Measurements from ENCODE around the gene PCK1.

The PCK1 gene

DNA sequence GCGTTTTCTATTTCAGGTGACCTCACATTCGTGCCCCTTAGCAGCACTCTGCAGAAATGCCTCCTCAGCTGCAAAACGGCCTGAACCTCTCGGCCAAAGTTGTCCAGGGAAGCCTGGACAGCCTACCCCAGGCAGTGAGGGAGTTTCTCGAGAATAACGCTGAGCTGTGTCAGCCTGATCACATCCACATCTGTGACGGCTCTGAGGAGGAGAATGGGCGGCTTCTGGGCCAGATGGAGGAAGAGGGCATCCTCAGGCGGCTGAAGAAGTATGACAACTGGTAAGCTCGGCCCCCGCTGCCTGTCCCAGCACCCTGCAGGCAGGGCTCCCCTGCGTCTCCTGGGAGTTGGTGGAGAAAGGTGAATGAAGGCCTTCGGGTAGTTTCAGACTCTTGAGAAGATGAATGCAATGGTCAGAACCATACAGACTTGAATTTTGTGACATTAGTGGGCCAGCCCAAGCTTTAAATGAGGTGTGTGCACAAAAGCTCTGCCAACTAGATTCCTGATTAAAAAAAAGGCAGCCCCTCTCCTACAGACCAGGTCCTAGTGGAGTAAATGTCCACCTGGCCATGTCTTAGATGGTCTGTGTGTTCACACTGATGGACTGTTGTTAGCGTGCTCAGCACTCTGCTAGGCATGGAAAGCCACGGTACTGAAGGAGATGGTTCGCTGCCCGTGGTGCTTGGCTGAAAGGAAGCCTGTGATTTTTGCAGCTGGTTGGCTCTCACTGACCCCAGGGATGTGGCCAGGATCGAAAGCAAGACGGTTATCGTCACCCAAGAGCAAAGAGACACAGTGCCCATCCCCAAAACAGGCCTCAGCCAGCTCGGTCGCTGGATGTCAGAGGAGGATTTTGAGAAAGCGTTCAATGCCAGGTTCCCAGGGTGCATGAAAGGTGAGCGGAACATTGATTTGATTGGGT is 708 bp downstream of the PCK1 start:
- no peak for DNase-seq (ENCODE audit: low read depth)

DNA sequence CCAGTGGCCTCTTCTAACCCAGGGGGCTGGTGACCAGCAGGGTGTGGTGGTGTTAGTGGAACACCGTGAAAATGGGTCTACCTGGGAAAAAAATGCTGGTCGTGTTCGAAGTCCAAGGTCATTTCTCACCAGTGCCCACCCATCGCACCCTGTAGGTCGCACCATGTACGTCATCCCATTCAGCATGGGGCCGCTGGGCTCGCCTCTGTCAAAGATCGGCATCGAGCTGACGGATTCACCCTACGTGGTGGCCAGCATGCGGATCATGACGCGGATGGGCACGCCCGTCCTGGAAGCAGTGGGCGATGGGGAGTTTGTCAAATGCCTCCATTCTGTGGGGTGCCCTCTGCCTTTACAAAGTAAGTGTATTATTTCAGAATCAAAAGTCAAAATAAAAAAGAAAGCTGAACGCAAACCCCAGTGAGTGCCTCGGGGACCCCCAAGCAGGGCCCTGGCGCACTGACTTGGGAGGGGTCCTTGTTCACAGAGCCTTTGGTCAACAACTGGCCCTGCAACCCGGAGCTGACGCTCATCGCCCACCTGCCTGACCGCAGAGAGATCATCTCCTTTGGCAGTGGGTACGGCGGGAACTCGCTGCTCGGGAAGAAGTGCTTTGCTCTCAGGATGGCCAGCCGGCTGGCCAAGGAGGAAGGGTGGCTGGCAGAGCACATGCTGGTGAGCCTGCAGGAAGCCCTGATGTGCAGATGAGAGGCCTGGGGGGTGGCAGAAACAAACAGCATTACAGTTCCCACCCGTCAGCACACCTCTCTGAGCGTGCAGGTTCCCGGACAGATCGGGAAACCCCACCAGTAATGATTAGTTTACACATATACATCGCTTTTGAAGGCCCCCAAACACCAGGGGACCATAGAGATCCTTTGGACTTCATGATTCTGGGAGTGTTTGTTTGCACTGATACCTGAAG is 1.9 kb downstream of the PCK1 start:
- no peak for DNase-seq (ENCODE audit: low read depth)

GRCh38 chr20:57563522-57563921 is 2.6 kb downstream of the PCK1 start:
- no peak for DNase-seq (ENCODE audit: low read depth)

DNA sequence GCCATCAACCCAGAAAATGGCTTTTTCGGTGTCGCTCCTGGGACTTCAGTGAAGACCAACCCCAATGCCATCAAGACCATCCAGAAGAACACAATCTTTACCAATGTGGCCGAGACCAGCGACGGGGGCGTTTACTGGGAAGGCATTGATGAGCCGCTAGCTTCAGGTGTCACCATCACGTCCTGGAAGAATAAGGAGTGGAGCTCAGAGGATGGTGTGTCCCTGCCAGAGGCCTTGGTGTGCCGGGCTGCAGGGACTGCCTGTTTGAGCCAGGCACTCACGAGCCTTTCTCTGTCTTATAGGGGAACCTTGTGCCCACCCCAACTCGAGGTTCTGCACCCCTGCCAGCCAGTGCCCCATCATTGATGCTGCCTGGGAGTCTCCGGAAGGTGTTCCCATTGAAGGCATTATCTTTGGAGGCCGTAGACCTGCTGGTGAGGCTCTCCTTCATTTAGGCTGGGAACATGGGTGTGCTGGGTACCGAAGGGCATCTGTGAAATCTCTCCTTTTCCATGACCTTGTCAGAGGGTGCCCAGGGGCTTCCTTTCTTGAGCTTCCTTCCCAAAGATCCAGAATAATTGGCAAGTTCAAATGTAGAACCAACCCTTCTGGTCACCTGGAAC is 3.4 kb downstream of the PCK1 start:
- no peak for DNase-seq (ENCODE audit: low read depth)

DNA sequence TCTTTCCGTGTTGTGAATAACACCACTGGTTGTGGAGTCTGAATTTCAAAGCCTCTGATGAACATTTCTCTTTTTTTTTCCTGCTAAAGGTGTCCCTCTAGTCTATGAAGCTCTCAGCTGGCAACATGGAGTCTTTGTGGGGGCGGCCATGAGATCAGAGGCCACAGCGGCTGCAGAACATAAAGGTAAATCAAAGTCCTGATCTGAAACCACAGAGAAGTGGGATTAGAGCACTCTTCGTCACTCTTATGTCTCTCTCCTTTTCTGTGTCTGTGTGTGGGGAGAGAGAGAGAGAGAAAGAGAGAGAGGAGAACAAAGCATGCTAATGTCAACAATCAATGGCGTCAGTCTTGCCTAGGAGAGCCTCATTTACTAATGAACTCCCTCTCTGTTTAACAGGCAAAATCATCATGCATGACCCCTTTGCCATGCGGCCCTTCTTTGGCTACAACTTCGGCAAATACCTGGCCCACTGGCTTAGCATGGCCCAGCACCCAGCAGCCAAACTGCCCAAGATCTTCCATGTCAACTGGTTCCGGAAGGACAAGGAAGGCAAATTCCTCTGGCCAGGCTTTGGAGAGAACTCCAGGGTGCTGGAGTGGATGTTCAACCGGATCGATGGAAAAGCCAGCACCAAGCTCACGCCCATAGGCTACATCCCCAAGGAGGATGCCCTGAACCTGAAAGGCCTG is 4.2 kb downstream of the PCK1 start:
- DNase-seq (ENCODE audit: low read depth), result no peak

DNA sequence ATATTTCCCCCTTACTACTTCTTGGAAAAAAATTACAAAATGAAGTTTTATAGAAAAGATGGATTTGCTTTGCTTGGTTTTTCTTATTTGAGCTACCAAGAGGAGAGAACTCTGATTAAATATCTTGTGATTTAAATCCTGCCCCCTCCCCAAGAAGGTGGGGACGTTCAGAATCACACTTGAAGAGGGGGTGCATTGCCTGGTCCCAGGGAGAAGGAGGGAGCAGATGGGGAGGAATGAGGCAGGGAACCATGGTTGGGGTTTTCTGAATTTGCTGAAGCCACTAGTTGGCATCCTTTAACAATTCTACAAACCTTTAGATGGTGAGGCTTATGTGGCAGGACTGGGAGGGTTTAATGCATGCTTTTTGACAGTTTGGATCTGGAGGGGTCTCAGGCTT is 5.5 kb downstream of the PCK1 start:
- DNase-seq (ENCODE audit: low read depth), result no peak

DNA sequence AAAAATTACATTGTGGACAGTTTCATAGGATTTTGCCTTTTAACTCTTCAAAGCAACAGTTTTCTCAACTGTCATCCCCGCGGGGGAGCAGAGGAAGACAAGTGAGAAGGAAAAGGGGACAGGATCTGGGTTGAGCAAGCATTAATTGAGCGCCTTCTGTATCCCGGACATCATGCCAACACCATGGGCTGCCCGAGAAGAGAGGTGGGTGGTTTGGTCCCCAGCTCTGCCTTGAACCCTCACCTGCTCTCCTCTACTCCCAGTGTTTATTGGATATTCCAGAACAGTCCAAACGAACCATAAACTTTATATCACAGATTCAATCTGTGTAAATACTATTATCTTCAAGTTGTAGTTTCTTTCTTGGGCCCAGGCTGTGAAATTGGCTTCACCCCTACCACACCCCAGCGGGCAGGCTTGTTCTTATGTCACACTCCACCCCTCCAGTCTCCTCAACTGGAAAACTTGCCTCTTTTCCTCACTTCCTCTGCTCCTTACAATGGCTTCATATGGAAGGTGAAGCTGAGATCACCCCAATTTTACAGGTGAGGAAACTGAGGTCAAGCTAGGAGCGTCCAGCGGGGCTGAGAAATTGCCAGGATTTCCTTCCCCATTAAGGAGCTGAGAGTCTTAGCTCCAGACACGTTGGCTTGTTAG is 6.0 kb downstream of the PCK1 start:
- no peak for DNase-seq (ENCODE audit: low read depth)

GRCh38 chr20:57567471-57568079 is 6.7 kb downstream of the PCK1 start:
- DNase-seq (ENCODE audit: low read depth), result no peak

GRCh38 chr20:57568088-57568896 is 7.4 kb downstream of the PCK1 start:
- DNase-seq (ENCODE audit: low read depth), result no peak

DNA sequence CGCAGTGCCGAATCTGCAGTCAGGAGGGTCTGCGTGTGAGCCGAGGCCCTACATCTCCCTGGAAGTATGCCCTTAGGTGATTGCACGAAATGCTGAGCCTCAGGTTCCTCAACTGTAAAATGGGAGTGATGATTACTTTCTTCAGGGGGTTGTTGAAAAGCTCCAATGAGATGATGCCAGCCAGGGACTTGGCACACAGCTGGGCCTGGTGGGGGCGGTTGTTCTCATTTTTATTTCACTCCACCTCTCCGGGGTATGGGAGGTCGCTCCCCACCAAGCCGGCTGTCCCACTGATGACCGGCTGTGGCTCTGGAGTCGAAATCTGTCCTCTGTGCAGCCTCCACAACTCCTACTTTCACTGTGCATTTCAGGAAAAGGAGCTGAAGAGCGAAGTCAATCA is 8.1 kb downstream of the PCK1 start:
- no peak for DNase-seq (ENCODE audit: low read depth)

GRCh38 chr20:57570145-57570850 is 9.4 kb downstream of the PCK1 start:
- no peak for DNase-seq (ENCODE audit: low read depth)

GRCh38 chr20:57570920-57571319 is 10.0 kb downstream of the PCK1 start:
- no peak for DNase-seq (ENCODE audit: low read depth)

GRCh38 chr20:57571782-57572416 is 11.0 kb downstream of the PCK1 start:
- no peak for DNase-seq (ENCODE audit: low read depth)

DNA sequence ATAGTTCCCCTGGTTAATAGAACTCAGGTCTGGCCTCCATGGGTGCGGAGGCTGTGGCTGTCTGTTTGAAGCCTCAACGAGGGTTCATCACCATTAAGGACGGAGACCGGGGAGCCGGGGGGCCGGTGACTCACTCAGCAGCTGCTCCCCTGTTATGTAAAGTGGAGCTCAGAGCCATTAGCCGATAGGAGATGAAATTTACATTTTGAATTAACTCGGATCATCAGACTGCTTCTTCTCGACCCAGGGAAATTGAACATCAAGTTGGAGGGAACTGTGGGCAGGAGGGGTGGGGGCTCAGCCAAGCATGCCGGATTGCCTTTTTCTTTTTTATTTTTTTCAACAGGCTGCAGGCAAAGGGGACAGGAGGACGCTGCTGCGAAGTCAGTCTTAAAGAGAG is 12.3 kb downstream of the PCK1 start:
- DNase-seq (ENCODE audit: low read depth), result no peak

DNA sequence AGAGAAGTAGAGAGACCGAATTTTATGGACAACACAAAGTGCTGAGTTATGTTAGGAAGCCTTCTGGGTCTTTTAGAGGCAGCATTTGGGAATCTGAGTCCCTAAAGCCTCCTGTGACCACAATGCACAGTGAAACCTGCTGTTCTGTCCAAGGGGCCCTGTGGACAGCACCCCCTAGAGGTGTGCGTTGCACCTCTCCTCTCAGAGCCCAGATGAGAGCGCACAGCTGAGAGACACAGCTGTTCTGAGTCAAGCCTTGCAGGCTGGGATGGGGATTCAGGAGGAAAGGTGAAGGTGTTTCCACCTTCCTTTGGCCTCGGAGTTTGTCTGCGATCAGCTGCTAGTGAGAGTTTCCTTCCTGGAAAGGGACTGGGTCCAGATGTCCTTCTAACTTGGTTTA is 13.0 kb downstream of the PCK1 start:
- DNase-seq (ENCODE audit: low read depth), result no peak

- no peak for DNase-seq (ENCODE audit: low read depth)
Measured at GRCh38 chr20:57574954-57575353, 14.0 kb downstream of the PCK1 start.

DNA sequence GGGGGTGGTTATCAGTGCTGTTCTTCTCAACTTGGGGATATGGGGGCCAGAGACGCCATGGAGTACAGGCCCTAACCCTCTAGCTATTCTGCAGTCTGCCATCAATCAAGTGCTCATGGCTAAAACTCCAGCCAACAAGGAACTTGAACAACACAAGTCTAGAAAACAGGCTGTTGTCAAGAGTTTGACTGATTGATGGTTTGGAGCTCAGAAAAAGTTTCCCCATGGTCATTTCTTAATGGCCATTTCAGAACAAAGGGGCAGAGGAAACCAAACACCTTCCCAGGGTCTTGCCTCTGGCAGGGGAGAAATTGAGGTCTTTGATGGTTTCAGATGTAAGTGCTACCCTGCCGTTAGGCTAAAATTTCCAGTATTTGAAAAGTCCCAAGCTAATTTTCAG is 15.1 kb downstream of the PCK1 start:
- no peak for DNase-seq (ENCODE audit: low read depth)

DNA sequence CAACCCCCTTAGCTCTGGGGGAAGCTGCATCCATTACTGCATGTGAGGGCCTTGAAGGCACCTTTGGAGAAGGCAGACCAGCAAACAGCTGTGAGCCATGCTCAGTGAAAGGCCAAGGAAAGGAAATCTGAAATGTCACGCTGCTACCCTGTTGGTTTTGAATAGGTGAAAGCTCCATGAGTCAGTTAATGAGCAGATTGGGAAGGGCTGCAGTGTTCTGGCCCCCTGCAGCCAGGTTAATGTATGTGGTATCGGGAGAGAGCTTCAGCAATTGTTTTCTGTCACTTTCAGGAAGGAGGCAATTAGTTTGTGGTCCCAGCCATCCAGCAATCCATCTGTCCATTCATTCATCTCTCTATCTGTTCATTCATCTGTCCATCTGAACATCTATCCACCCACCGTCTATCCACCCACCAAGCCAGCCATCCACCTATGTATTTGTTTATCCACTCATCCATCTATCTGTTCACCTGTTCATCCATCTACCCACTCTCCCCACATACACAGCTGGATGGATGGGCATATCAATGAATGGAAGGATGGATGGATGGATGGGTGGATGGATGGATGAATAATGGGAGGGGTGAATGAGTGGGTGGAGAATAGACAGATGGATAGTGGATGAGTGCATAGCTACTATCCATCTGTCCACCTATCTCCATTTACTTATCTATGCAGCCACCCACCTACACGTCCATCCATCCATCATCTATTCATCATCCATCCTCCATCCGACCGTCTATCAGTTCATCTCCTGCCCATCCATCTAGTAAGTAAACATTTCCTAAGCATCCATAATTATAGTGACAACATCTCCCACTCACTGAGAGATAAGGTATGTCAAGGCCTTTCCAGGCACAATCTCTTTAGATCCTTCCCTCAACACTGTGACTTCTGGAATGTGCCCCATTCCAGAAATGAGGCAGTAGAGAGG is 16.0 kb downstream of the PCK1 start:
- DNase-seq (ENCODE audit: low read depth), result no peak

Data from non-pigmented ciliary epithelial cell (primary cell).